ENCODE measurements around the gene MS4A1. TPM values are rescaled to one million over a fixed set of nuclear protein-coding genes. Genes with fewer than 3 reads are reported as not detected.
"Not testable (repeated sequence)": the region's sequence is repeated elsewhere in the genome, so short reads cannot be mapped to it uniquely, and the experiment has no call there.

Gene MS4A1
- polyA plus RNA-seq, 4 donors, result 0.30 to 0.73 (median 0.41) TPM

GRCh38 chr11:60500276-60500910, 44.7 kb downstream of the MS4A1 start:
- DNase-seq (ENCODE audit: low read depth in 4 of 4, low spot score in 2 of 4), result no peak

GRCh38 chr11:60502221-60502775, 46.7 kb downstream of the MS4A1 start:
- no peak for DNase-seq (ENCODE audit: low read depth in 4 of 4, low spot score in 2 of 4)

GRCh38 chr11:60504219-60504905, 48.7 kb downstream of the MS4A1 start:
- DNase-seq (ENCODE audit: low read depth in 4 of 4, low spot score in 2 of 4), result no peak

GRCh38 chr11:60509609-60510008, 54.0 kb downstream of the MS4A1 start:
- not testable (repeated sequence) for DNase-seq (ENCODE audit: low read depth in 4 of 4, low spot score in 2 of 4)

GRCh38 chr11:60510209-60510608, 54.6 kb downstream of the MS4A1 start:
- DNase-seq (ENCODE audit: low read depth in 4 of 4, low spot score in 2 of 4), result not testable (repeated sequence)

GRCh38 chr11:60511393-60511792, 55.7 kb downstream of the MS4A1 start:
- no peak for DNase-seq (ENCODE audit: low read depth in 4 of 4, low spot score in 2 of 4)

- DNase-seq (ENCODE audit: low read depth in 4 of 4, low spot score in 2 of 4), result no peak
Observed at GRCh38 chr11:60512651-60513225, 57.1 kb downstream of the MS4A1 start.

GRCh38 chr11:60513496-60514460, 58.1 kb downstream of the MS4A1 start:
- DNase-seq (ENCODE audit: low read depth in 4 of 4, low spot score in 2 of 4), result no peak

- DNase-seq (ENCODE audit: low read depth in 4 of 4, low spot score in 2 of 4), result no peak
Observed at GRCh38 chr11:60515144-60515855, 59.7 kb downstream of the MS4A1 start, which contains the start of gene MS4A13. TSS of gene MS4A13 (plus strand) at chr11:60515392. CDS start at chr11:60518084, 2,692 bp downstream.

Other genes with a start within 250 kb of the MS4A1 start
- 1 to 10 TPM in 2 of 4 donors, under 1 TPM in 2; 0.92 to 1.4 (median 1.0) TPM for gene MS4A4E, start 212.7 kb upstream of the MS4A1 start, polyA plus RNA-seq (ENCODE audit: insufficient read length in 4 of 4)
- 1 to 10 TPM; 4.6 to 7.8 (median 6.3) TPM for gene MS4A4A, start 175.2 kb upstream of the MS4A1 start, polyA plus RNA-seq (ENCODE audit: insufficient read length in 4 of 4)
- not detected for gene MS4A6E, start 128.6 kb upstream of the MS4A1 start, polyA plus RNA-seq (ENCODE audit: insufficient read length in 4 of 4)
- gene MS4A7, start 77.3 kb upstream of the MS4A1 start, polyA plus RNA-seq (ENCODE audit: insufficient read length in 4 of 4), result 10 to 100 TPM in 1 of 4 donors, 1 to 10 TPM in 3; 1.8 to 12.0 (median 4.9) TPM
- gene MS4A14, start 59.4 kb upstream of the MS4A1 start, polyA plus RNA-seq (ENCODE audit: insufficient read length in 4 of 4), result under 1 TPM; 0.13 to 0.42 (median 0.32) TPM
- not detected for gene MS4A5, start 26.3 kb upstream of the MS4A1 start, polyA plus RNA-seq (ENCODE audit: insufficient read length in 4 of 4)
- not detected for gene MS4A12, start 36.9 kb downstream of the MS4A1 start, polyA plus RNA-seq (ENCODE audit: insufficient read length in 4 of 4)
- gene MS4A13, start 59.5 kb downstream of the MS4A1 start, polyA plus RNA-seq (ENCODE audit: insufficient read length in 4 of 4), result not detected
- not detected for gene MS4A8, start 243.8 kb downstream of the MS4A1 start, polyA plus RNA-seq (ENCODE audit: insufficient read length in 4 of 4)